HAP-1 (cell line): ENCODE data around the gene SIK1.
"Not testable (repeated sequence)": the region's sequence is repeated elsewhere in the genome, so short reads cannot be mapped to it uniquely, and the experiment has no call there.

Experiments used
- DNase-seq, 2 experiments: peaks; one replicate each; pipeline ENCODE4 v3.0.0-alpha.2; 2016 to 2020; ENCODE audit warnings: low spot score in 2 of 2
- H3K27me3 ChIP-seq: fragments of 250-450 bp; sonication (Bioruptor Pico); 2 replicates; pipeline ENCODE4 v1.5.1; 2020; ENCODE audit warnings: low read depth, mild to moderate bottlenecking, moderate library complexity
- H3K36me3 ChIP-seq: fragments of 250-450 bp; sonication (Bioruptor Pico); replicated peaks from 2 replicates; pipeline ENCODE4 v1.5.1; 2020; ENCODE audit warnings: mild to moderate bottlenecking
- H3K4me1 ChIP-seq: fragments of 250-450 bp; sonication (Bioruptor Pico); 2 replicates; pipeline ENCODE4 v1.5.1; 2020; ENCODE audit warnings: mild to moderate bottlenecking
- H3K4me3 ChIP-seq: fragments of 250-450 bp; sonication (Bioruptor Pico); 2 replicates; pipeline ENCODE4 v1.5.1; 2020; ENCODE audit warnings: mild to moderate bottlenecking, moderate library complexity
- H3K9me3 ChIP-seq: fragments of 250-450 bp; sonication (Bioruptor Pico); 2 replicates; pipeline ENCODE4 v1.5.1; 2020; ENCODE audit warnings: mild to moderate bottlenecking, moderate library complexity
- in situ Hi-C: fragments of 300-500 bp; cut with MboI; formaldehyde crosslinking; loops from 3 replicates; pipeline ENCODE4 v1.14.3; 2020; ENCODE audit warnings: low sequenced_read_pairs, inconsistent platforms, mixed read lengths

The SIK1 gene

GRCh38 chr21:43426404-43427241 lies at the start of gene SIK1:
TSS of gene SIK1 (minus strand) at chr21:43427131. CDS start at chr21:43426178, 953 bp downstream.
- DNase-seq, H3K9me3 ChIP-seq, H3K27me3 ChIP-seq, H3K36me3 ChIP-seq, H3K4me3 ChIP-seq, in situ Hi-C loops, H3K4me1 ChIP-seq: not testable (repeated sequence)

GRCh38 chr21:43471597-43472242 lies 44.8 kb upstream of the SIK1 start:
- in situ Hi-C loops, H3K4me1 ChIP-seq, H3K4me3 ChIP-seq, H3K9me3 ChIP-seq, H3K27me3 ChIP-seq, H3K36me3 ChIP-seq, DNase-seq: not testable (repeated sequence)

GRCh38 chr21:43469719-43470458 lies 43.0 kb upstream of the SIK1 start:
- in situ Hi-C loops, DNase-seq, H3K9me3 ChIP-seq, H3K36me3 ChIP-seq, H3K4me3 ChIP-seq, H3K27me3 ChIP-seq, H3K4me1 ChIP-seq: not testable (repeated sequence)

- H3K4me3 ChIP-seq: no peak overlapping the region
- no peaks in the 10 kb centered on the region for H3K36me3 ChIP-seq
- H3K27me3 ChIP-seq: no peaks in the 10 kb centered on the region
- no peaks in the 10 kb centered on the region for H3K9me3 ChIP-seq
- in situ Hi-C loops: no loop called here
- H3K4me1 ChIP-seq: no peaks in the 10 kb centered on the region
- peak in 1 of 2 experiments; percentile 3 for DNase-seq
These were observed 40.9 kb upstream of the SIK1 start for GRCh38 chr21:43467785-43468184.

- H3K4me1 ChIP-seq, DNase-seq, H3K9me3 ChIP-seq, H3K36me3 ChIP-seq, H3K4me3 ChIP-seq, H3K27me3 ChIP-seq, in situ Hi-C loops: not testable (repeated sequence)
These were observed 38.2 kb upstream of the SIK1 start for GRCh38 chr21:43465159-43465558.

GRCh38 chr21:43463498-43464261 lies 36.7 kb upstream of the SIK1 start:
- H3K36me3 ChIP-seq, in situ Hi-C loops, H3K4me1 ChIP-seq, H3K4me3 ChIP-seq, H3K27me3 ChIP-seq, DNase-seq, H3K9me3 ChIP-seq: not testable (repeated sequence)

GRCh38 chr21:43462932-43463331 lies 36.0 kb upstream of the SIK1 start:
- H3K4me1 ChIP-seq, H3K27me3 ChIP-seq, H3K4me3 ChIP-seq, DNase-seq, H3K36me3 ChIP-seq, in situ Hi-C loops, H3K9me3 ChIP-seq: not testable (repeated sequence)

- in situ Hi-C loops, H3K36me3 ChIP-seq: not testable (repeated sequence)
These were observed 33.5 kb upstream of the SIK1 start for GRCh38 chr21:43460475-43460874.

GRCh38 chr21:43458995-43459394 lies 32.1 kb upstream of the SIK1 start:
- DNase-seq, H3K27me3 ChIP-seq, H3K36me3 ChIP-seq, H3K9me3 ChIP-seq, H3K4me3 ChIP-seq, H3K4me1 ChIP-seq, in situ Hi-C loops: not testable (repeated sequence)

More at GRCh38 chr21:43460475-43460874, 33.5 kb upstream of the SIK1 start:
- not testable (repeated sequence) for H3K9me3 ChIP-seq, DNase-seq, H3K4me3 ChIP-seq, H3K4me1 ChIP-seq, H3K27me3 ChIP-seq

- H3K4me3 ChIP-seq, H3K27me3 ChIP-seq, H3K9me3 ChIP-seq, H3K4me1 ChIP-seq, H3K36me3 ChIP-seq, DNase-seq, in situ Hi-C loops: not testable (repeated sequence)
These were observed 29.8 kb upstream of the SIK1 start for GRCh38 chr21:43456616-43457314.

GRCh38 chr21:43455717-43456116 lies 28.8 kb upstream of the SIK1 start:
- in situ Hi-C loops, H3K4me3 ChIP-seq, H3K36me3 ChIP-seq, H3K27me3 ChIP-seq, H3K4me1 ChIP-seq, H3K9me3 ChIP-seq, DNase-seq: not testable (repeated sequence)

GRCh38 chr21:43454176-43454575 lies 27.2 kb upstream of the SIK1 start:
- H3K4me3 ChIP-seq, H3K27me3 ChIP-seq, H3K36me3 ChIP-seq, H3K4me1 ChIP-seq, DNase-seq, H3K9me3 ChIP-seq, in situ Hi-C loops: not testable (repeated sequence)

GRCh38 chr21:43451850-43452249 lies 24.9 kb upstream of the SIK1 start:
- H3K9me3 ChIP-seq, H3K4me3 ChIP-seq, H3K36me3 ChIP-seq, DNase-seq, H3K4me1 ChIP-seq, H3K27me3 ChIP-seq, in situ Hi-C loops: not testable (repeated sequence)
